Endothelial cell of umbilical vein (primary cell): ENCODE data around the gene ANO9. TPM values are rescaled to one million over a fixed set of nuclear protein-coding genes. Genes with fewer than 3 reads are reported as not detected.

Experiments
- BruUV-seq: library from RNA; stranded (reverse); fragments of 400-500 nt; replicated peaks from 2 replicates; lab custom pipeline; 2021; lab: Mats Ljungman, UMichigan
- CTCF ChIA-PET: fragments of 300-600, 350-600 bp; sonication (Branson Sonifier 250); formaldehyde crosslinking; loops from one replicate; lab custom pipeline; 2021; ENCODE audit warnings: antibody characterized with exemption, inconsistent platforms; lab: Charles Lee
- POLR2A ChIA-PET: fragments of 300-600, 350-600 bp; sonication (Branson Sonifier 250); formaldehyde crosslinking; loops from one replicate; lab custom pipeline; 2021; ENCODE audit warnings: antibody characterized with exemption, inconsistent platforms; lab: Charles Lee
- DNase-seq: peaks from one replicate; pipeline ENCODE4 v3.0.0-alpha.2; 2011; ENCODE audit warnings: low read depth, low spot score
- FAIRE-seq: peaks from 2 replicates; lab custom pipeline; 2011; peaks lifted over from hg19 to GRCh38; lab: Jason Lieb, UNC
- H2AFZ ChIP-seq: 2 replicates; pipeline ENCODE4 v1.6.0; 2012; ENCODE audit warnings: low read depth, low read length, control low read depth, inconsistent platforms
- H3K27ac ChIP-seq: 2 replicates; pipeline ENCODE4 v1.5.1; 2011; ENCODE audit warnings: low read depth, mild to moderate bottlenecking, control low read depth, low read length, moderate library complexity; ENCODE audit not compliant: insufficient read depth
- H3K27me3 ChIP-seq, 2 experiments: 2 replicates each; pipeline versions ENCODE4 v1.6.0 to v1.6.1; 2011; ENCODE audit warnings: low read length in 2 of 2, mixed read lengths in 1 of 2; ENCODE audit not compliant: control insufficient read depth in 2 of 2, insufficient read depth in 2 of 2
- H3K36me3 ChIP-seq, 2 experiments: 2 replicates in 1 of 2; 3 replicates in 1 of 2; pipeline ENCODE4 v1.5.1; 2011; ENCODE audit warnings: low read length in 2 of 2, mild to moderate bottlenecking in 1 of 2, moderate library complexity in 1 of 2; ENCODE audit not compliant: control insufficient read depth in 2 of 2, insufficient read depth in 2 of 2; ENCODE audit errors: extremely low read depth in 1 of 2
- H3K4me1 ChIP-seq: 3 replicates; pipeline ENCODE4 v1.5.1; 2011; ENCODE audit warnings: mild to moderate bottlenecking, low read length; ENCODE audit not compliant: control insufficient read depth, insufficient read depth; ENCODE audit errors: extremely low read depth
- H3K4me2 ChIP-seq: 2 replicates; pipeline ENCODE4 v1.6.1; 2011; ENCODE audit warnings: low read length, control low read depth, mixed read lengths; ENCODE audit not compliant: insufficient read depth
- H3K4me3 ChIP-seq, 3 experiments: fragments of 200-600 bp in 1 of 3; sonication (generic), shearing (Covaris generic) in 1 of 3; replicated peaks in 1 of 3; 2 replicates each; pipeline ENCODE4 v1.5.1; 2011 to 2016; ENCODE audit warnings: control low read depth in 3 of 3, low read length in 3 of 3, mild to moderate bottlenecking in 2 of 3, inconsistent platforms in 1 of 3, low read depth in 1 of 3, moderate library complexity in 1 of 3; ENCODE audit not compliant: insufficient read depth in 1 of 3
- H3K79me2 ChIP-seq: 2 replicates; pipeline ENCODE4 v1.6.0; 2012; ENCODE audit warnings: low read length, inconsistent platforms; ENCODE audit not compliant: control insufficient read depth, insufficient read depth
- H3K9ac ChIP-seq: replicated peaks from 2 replicates; pipeline ENCODE3; 2011; ENCODE audit warnings: low read length, control low read depth; ENCODE audit not compliant: insufficient read depth; ENCODE audit errors: extremely low read depth
- H3K9me1 ChIP-seq: replicated peaks from 3 replicates; pipeline ENCODE4 v1.6.0; 2011; ENCODE audit warnings: mild to moderate bottlenecking, low read length; ENCODE audit not compliant: control insufficient read depth, insufficient read depth; ENCODE audit errors: extremely low read depth
- H3K9me3 ChIP-seq: replicated peaks from 2 replicates; pipeline ENCODE4 v1.5.1; 2012; ENCODE audit warnings: low read length, inconsistent platforms; ENCODE audit not compliant: control insufficient read depth, insufficient read depth
- H4K20me1 ChIP-seq: replicated peaks from 2 replicates; pipeline ENCODE3; 2011; ENCODE audit warnings: mild to moderate bottlenecking, low read length; ENCODE audit not compliant: control insufficient read depth, insufficient read depth; ENCODE audit errors: extremely low read depth
- EZH2 ChIP-seq: IDR thresholded peaks from 2 replicates; pipeline ENCODE4 v1.6.1; 2012; ENCODE audit warnings: borderline replicate concordance, low read depth, mild to moderate bottlenecking, moderate library complexity, low read length, inconsistent platforms; ENCODE audit not compliant: severe bottlenecking
- FOS ChIP-seq: IDR thresholded peaks from 2 replicates; pipeline ENCODE4 v1.6.1; 2011; ENCODE audit warnings: mild to moderate bottlenecking, low read length, moderate library complexity, borderline replicate concordance; ENCODE audit not compliant: insufficient read depth
- JUN ChIP-seq: IDR thresholded peaks from 2 replicates; pipeline ENCODE4 v1.6.1; 2011; ENCODE audit warnings: borderline replicate concordance, low read depth; ENCODE audit not compliant: insufficient read length, insufficient read depth
- MYC ChIP-seq: IDR thresholded peaks from one replicate; pipeline ENCODE4 v1.6.1; 2011; ENCODE audit warnings: mild to moderate bottlenecking, low read depth, low read length
- POLR2A ChIP-seq: IDR thresholded peaks from 2 replicates; pipeline ENCODE4 v1.6.1; 2012; ENCODE audit warnings: low read depth, mild to moderate bottlenecking, control low read depth, low read length
- POLR2AphosphoS5 ChIP-seq: IDR thresholded peaks from 2 replicates; pipeline ENCODE4 v1.6.1; 2012; ENCODE audit warnings: low read depth, mild to moderate bottlenecking, control low read depth, low read length, moderate library complexity; ENCODE audit not compliant: insufficient read depth
- dilution Hi-C: fragments of 300-500 bp; cut with MboI; formaldehyde crosslinking; loops from one replicate; pipeline ENCODE4 v1.15.0; 2019; ENCODE audit warnings: low sequenced_read_pairs; ENCODE audit not compliant: extremely low pct_ligation_motif_present
- intact Hi-C: fragments of 100-400 bp; cut with micrococcal nuclease; formaldehyde crosslinking; loops from one replicate; pipeline ENCODE4 v1.10.0; 2022
- polyA plus RNA-seq, 4 experiments: library from polyadenylated mRNA; depleted of rRNA in 3 of 4; stranded (reverse) in 3 of 4; unstranded in 1 of 4; fragments of >200 nt; gene quantifications; 2 replicates each; pipeline versions ENCODE4 v1.2.1 to v1.2.3, GENCODE V29; 2011 to 2012; ENCODE audit warnings: missing spikeins in 1 of 4
- total RNA-seq: library from RNA; stranded (reverse); gene quantifications from 2 replicates; pipeline ENCODE4 v1.2.3, GENCODE V29; 2021
- TF ChIP-seq, protein P1 (sequence below), 2 donors: IDR thresholded peaks; 1 replicate in 1 of 2; 2 replicates in 1 of 2; pipeline ENCODE4 v1.5.1; 2011; ENCODE audit warnings: low read length in 2 of 2, mild to moderate bottlenecking in 2 of 2, moderate library complexity in 2 of 2, control low read depth in 1 of 2, inconsistent platforms in 1 of 2, low read depth in 1 of 2; ENCODE audit not compliant: insufficient read depth in 1 of 2; ENCODE audit errors: extremely low read depth in 1 of 2
- TF ChIP-seq, protein P2 (sequence below): IDR thresholded peaks from 2 replicates; pipeline ENCODE4 v1.6.1; 2011; ENCODE audit not compliant: insufficient read depth, insufficient read length

Gene ANO9
- total and polyA plus RNA-seq, 2 donors (not counting 3 experiments of a cell fraction or from before 2014, with no cell fraction given) = 0.23 TPM; not detected in 1

DNA sequence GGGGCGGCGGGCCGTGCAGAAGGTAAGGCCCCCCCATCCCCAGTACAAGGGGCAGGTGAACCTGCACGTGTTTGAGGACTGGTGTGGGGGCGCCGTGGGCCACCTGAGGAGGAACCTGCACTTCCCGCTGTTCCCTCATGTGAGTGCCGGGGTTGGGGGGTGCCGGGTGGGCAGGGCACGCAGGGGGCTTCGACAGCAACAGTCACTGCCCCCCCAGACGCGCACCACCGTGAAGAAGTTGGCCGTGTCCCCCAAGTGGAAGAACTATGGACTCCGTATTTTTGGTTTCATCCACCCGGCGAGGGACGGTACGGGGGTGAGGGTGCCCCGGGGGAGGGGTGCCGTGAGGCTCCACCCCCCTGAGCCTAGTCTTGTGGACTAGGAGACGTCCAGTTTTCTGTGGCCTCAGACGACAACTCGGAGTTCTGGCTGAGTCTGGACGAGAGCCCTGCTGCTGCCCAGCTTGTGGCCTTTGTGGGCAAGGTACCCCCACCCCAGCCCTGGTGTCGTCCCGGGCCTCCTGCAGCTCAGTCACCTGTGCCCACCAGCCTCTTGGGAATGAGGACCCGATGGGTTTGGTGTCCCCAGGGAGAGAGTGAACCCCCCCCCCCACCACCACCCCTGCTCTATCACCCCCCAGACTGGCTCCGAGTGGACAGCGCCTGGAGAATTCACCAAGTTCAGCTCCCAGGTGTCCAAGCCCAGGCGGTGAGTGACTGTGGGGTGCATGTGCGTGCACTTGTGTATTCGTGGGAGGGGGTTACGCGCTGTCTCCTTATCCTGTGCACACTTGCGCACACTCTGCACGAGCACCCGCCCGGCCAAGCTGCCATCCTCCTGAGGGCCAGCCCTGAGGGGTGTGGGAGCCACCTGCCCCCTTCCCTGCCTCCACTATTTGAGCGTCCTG lies 68.7 kb downstream of the ANO9 start:
- no peaks in the 10 kb centered on the region for H3K36me3 ChIP-seq
- no peaks in the 10 kb centered on the region for H3K9me1 ChIP-seq
- no peaks in the 10 kb centered on the region for H3K79me2 ChIP-seq
- BruUV-seq = no TSS peak
- H3K9me3 ChIP-seq = no peaks in the 10 kb centered on the region
- no peak overlapping the region for H3K27ac ChIP-seq
- H3K4me3 ChIP-seq = no peak overlapping the region
- H3K9ac ChIP-seq = no peak overlapping the region
- no peaks in the 10 kb centered on the region for H4K20me1 ChIP-seq
- CTCF ChIA-PET = no interaction called here
- intact Hi-C loops = no loop called here
- TF ChIP-seq MYC (no peak), POLR2AphosphoS5 (no peak), POLR2A (no peak), FOS (no peak), JUN (no peak), EZH2 (no peak)
- TF ChIP-seq, protein P1, sequence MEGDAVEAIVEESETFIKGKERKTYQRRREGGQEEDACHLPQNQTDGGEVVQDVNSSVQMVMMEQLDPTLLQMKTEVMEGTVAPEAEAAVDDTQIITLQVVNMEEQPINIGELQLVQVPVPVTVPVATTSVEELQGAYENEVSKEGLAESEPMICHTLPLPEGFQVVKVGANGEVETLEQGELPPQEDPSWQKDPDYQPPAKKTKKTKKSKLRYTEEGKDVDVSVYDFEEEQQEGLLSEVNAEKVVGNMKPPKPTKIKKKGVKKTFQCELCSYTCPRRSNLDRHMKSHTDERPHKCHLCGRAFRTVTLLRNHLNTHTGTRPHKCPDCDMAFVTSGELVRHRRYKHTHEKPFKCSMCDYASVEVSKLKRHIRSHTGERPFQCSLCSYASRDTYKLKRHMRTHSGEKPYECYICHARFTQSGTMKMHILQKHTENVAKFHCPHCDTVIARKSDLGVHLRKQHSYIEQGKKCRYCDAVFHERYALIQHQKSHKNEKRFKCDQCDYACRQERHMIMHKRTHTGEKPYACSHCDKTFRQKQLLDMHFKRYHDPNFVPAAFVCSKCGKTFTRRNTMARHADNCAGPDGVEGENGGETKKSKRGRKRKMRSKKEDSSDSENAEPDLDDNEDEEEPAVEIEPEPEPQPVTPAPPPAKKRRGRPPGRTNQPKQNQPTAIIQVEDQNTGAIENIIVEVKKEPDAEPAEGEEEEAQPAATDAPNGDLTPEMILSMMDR (IDR thresholded peaks at IDR 0.05; ENCODE audit: extremely low read depth in 1 of 2, insufficient read depth in 1 of 2, low read depth in 1 of 2, low read length in 2 of 2) = no peak
- TF ChIP-seq, protein P2, sequence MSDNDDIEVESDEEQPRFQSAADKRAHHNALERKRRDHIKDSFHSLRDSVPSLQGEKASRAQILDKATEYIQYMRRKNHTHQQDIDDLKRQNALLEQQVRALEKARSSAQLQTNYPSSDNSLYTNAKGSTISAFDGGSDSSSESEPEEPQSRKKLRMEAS = no peak
- FAIRE-seq (no peak), DNase-seq (no peak)
- peaks cover 10 to 13% of the 10 kb centered on the region in 2 experiments for H3K27me3 ChIP-seq
- no peak overlapping the region for H2AFZ ChIP-seq
- H3K4me2 ChIP-seq = no peak overlapping the region
- POLR2A ChIA-PET = no interaction called here
- dilution Hi-C loops = no loop called here
- no peaks in the 10 kb centered on the region for H3K4me1 ChIP-seq
